CD14-positive monocyte (primary cell): ENCODE data around the gene D2HGDH. TPM values are rescaled to one million over a fixed set of nuclear protein-coding genes. Genes with fewer than 3 reads are reported as not detected.

Experiments used
- DNase-seq, 3 donors: peaks; one replicate each; pipeline ENCODE4 v3.0.0-alpha.2; 2011 to 2022
- H2AFZ ChIP-seq: 2 replicates; pipeline ENCODE4 v1.6.0; 2012; ENCODE audit warnings: mild to moderate bottlenecking, low read depth, low read length, inconsistent platforms; ENCODE audit not compliant: insufficient read depth, poor library complexity, severe bottlenecking
- H3K27ac ChIP-seq, 2 donors: 1 replicate in 1 of 2; 2 replicates in 1 of 2; pipeline ENCODE4 v1.5.1; 2012 to 2013; ENCODE audit warnings: low read length in 2 of 2, control low read depth in 1 of 2, inconsistent platforms in 1 of 2, low read depth in 1 of 2, mild to moderate bottlenecking in 1 of 2
- H3K27me3 ChIP-seq, 2 donors: one replicate each; pipeline versions ENCODE4 v1.6.0 to v1.6.1; 2011 to 2013; ENCODE audit warnings: low read length in 2 of 2; ENCODE audit not compliant: control insufficient read depth in 2 of 2, insufficient read depth in 2 of 2
- H3K36me3 ChIP-seq, 2 donors: replicated peaks in 1 of 2; 1 replicate in 1 of 2; 2 replicates in 1 of 2; pipeline versions ENCODE4 v1.5.1 to v1.6.1; 2012 to 2013; ENCODE audit warnings: low read length in 2 of 2, control low read depth in 1 of 2, inconsistent platforms in 1 of 2, mild to moderate bottlenecking in 1 of 2; ENCODE audit not compliant: insufficient read depth in 2 of 2, control insufficient read depth in 1 of 2
- H3K4me1 ChIP-seq, 2 donors: 1 replicate in 1 of 2; 2 replicates in 1 of 2; pipeline versions ENCODE4 v1.5.1 to v1.6.1; 2012 to 2013; ENCODE audit warnings: low read length in 2 of 2, control low read depth in 1 of 2, inconsistent platforms in 1 of 2, mild to moderate bottlenecking in 1 of 2, moderate library complexity in 1 of 2; ENCODE audit not compliant: insufficient read depth in 2 of 2, control insufficient read depth in 1 of 2
- H3K4me2 ChIP-seq: replicated peaks from 2 replicates; pipeline ENCODE3; 2012; ENCODE audit warnings: low read length, moderate library complexity, mild to moderate bottlenecking; ENCODE audit not compliant: poor library complexity, severe bottlenecking; ENCODE audit errors: extremely low read depth
- H3K4me3 ChIP-seq, 3 experiments: fragments of 200-600 bp in 1 of 3; sonication (generic) in 1 of 3; replicated peaks in 1 of 3; 1 replicate in 2 of 3; 2 replicates in 1 of 3; pipeline ENCODE4 v1.5.1; 2011 to 2013; ENCODE audit warnings: low read length in 3 of 3, mild to moderate bottlenecking in 3 of 3, control low read depth in 2 of 3, low read depth in 2 of 3, inconsistent platforms in 1 of 3, moderate library complexity in 1 of 3
- H3K79me2 ChIP-seq: 2 replicates; pipeline ENCODE4 v1.6.0; 2012; ENCODE audit warnings: mild to moderate bottlenecking, control low read depth, inconsistent platforms, low read length, moderate library complexity; ENCODE audit not compliant: insufficient read depth
- H3K9ac ChIP-seq: 2 replicates; pipeline ENCODE4 v1.6.0; 2017; ENCODE audit warnings: low read length, mild to moderate bottlenecking; ENCODE audit not compliant: insufficient read depth, poor library complexity, severe bottlenecking
- H3K9me3 ChIP-seq, 2 donors: replicated peaks in 1 of 2; 1 replicate in 1 of 2; 2 replicates in 1 of 2; pipeline versions ENCODE4 v1.5.1 to v1.6.1; 2012 to 2013; ENCODE audit warnings: low read length in 2 of 2, control low read depth in 1 of 2; ENCODE audit not compliant: control insufficient read depth in 1 of 2, insufficient read depth in 1 of 2
- H4K20me1 ChIP-seq: 2 replicates; pipeline ENCODE4 v1.6.0; 2012; ENCODE audit warnings: mild to moderate bottlenecking, low read length, control low read depth, moderate library complexity; ENCODE audit not compliant: insufficient read depth
- H3K27ac Mint-ChIP-seq, 7 donors: one replicate each; pipeline ENCODE4 v1.8.0; 2020; ENCODE audit warnings: mild to moderate bottlenecking in 7 of 7, mixed read lengths in 7 of 7, moderate library complexity in 6 of 7, inconsistent platforms in 2 of 7
- H3K27me3 Mint-ChIP-seq, 3 donors: one replicate each; pipeline ENCODE4 v1.8.0; 2021 to 2022; ENCODE audit warnings: low read depth in 3 of 3, mild to moderate bottlenecking in 3 of 3, mixed read lengths in 3 of 3, moderate library complexity in 3 of 3, inconsistent platforms in 1 of 3
- H3K36me3 Mint-ChIP-seq, 2 donors: one replicate each; pipeline ENCODE4 v1.8.0; 2020; ENCODE audit warnings: mixed read lengths in 2 of 2, inconsistent platforms in 1 of 2, mild to moderate bottlenecking in 1 of 2
- H3K4me1 Mint-ChIP-seq: one replicate; pipeline ENCODE4 v1.8.0; 2020; ENCODE audit warnings: mild to moderate bottlenecking, mixed read lengths
- H3K4me3 Mint-ChIP-seq, 2 donors: one replicate each; pipeline ENCODE4 v1.8.0; 2020; ENCODE audit warnings: mild to moderate bottlenecking in 2 of 2, mixed read lengths in 2 of 2, moderate library complexity in 1 of 2
- H3K9me3 Mint-ChIP-seq, 7 donors: one replicate each; pipeline ENCODE4 v1.8.0; 2020 to 2022; ENCODE audit warnings: mixed read lengths in 7 of 7, mild to moderate bottlenecking in 6 of 7, moderate library complexity in 6 of 7, inconsistent platforms in 2 of 7
- CTCF ChIP-seq: fragments of 200-600 bp; IDR thresholded peaks from one replicate; pipeline ENCODE4 v1.8.0; 2022; ENCODE audit warnings: antibody characterized with exemption, mild to moderate bottlenecking
- WGBS: methylation state at CpG from one replicate; pipeline ENCODE4 v1.1.5; 2013; ENCODE audit warnings: missing lambda C conversion rate; ENCODE audit not compliant: insufficient coverage; 5-methylcytosine and 5-hydroxymethylcytosine counted together
- intact Hi-C, 2 donors: fragments of 100-400 bp; cut with micrococcal nuclease; formaldehyde crosslinking; loops; one replicate each; pipeline versions ENCODE4 v1.15.0 to v1.15.1; 2023
- polyA plus RNA-seq, 3 donors: library from polyadenylated mRNA; depleted of rRNA in 1 of 3; unstranded in 2 of 3; stranded (reverse) in 1 of 3; fragments of 300-500 nt in 2 of 3; fragments of >200 nt in 1 of 3; fragmentation: Illumina TruSeq in 2 of 3; gene quantifications; 1 replicate in 2 of 3; 2 replicates in 1 of 3; pipeline ENCODE4 v1.2.3, GENCODE V29; 2012 to 2021

D2HGDH gene
- polyA plus RNA-seq, 3 donors, result 1.0 to 57.1 (median 1.1) TPM

GRCh38 chr2:241770936-241771285 is 36.5 kb downstream of the D2HGDH start:
- H3K79me2 ChIP-seq, result no peaks in the 10 kb centered on the region
- no peaks in the 10 kb centered on the region for H3K36me3 Mint-ChIP-seq
- H3K9ac ChIP-seq, result no peak overlapping the region
- no peak for DNase-seq
- H3K27ac ChIP-seq, result no peak overlapping the region
- WGBS, result 97% methylated on average over 12 of the region's 12 CpGs
- H3K4me1 ChIP-seq, result no peaks in the 10 kb centered on the region
- peaks cover 5% of the 10 kb centered on the region for H3K4me1 Mint-ChIP-seq
- H4K20me1 ChIP-seq, result no peaks in the 10 kb centered on the region
- intact Hi-C loops, result no loop called here
- peaks cover 6 to 21% (median 7%) of the 10 kb centered on the region in 3 donors for H3K27me3 Mint-ChIP-seq
- H3K4me2 ChIP-seq, result no peak overlapping the region
- no peaks in the 10 kb centered on the region for H3K9me3 Mint-ChIP-seq
- no peak for TF ChIP-seq CTCF
- H3K4me3 Mint-ChIP-seq, result no peak overlapping the region
- no peaks in the 10 kb centered on the region for H3K27me3 ChIP-seq
- no peaks in the 10 kb centered on the region for H3K36me3 ChIP-seq
- no peak overlapping the region for H3K27ac Mint-ChIP-seq
- H3K9me3 ChIP-seq, result no peaks in the 10 kb centered on the region
- H3K4me3 ChIP-seq, result no peak overlapping the region
- H2AFZ ChIP-seq, result no peak overlapping the region

GRCh38 chr2:241771286-241772062 is 37.0 kb downstream of the D2HGDH start:
- Histone ChIP-seq H4K20me1 (no peaks in the 10 kb centered on the region), H2AFZ (no peak overlapping the region), H3K9me3 (no peaks in the 10 kb centered on the region), H3K36me3 (no peaks in the 10 kb centered on the region), H3K4me2 (no peak overlapping the region), H3K4me3 (no peak overlapping the region), H3K9ac (no peak overlapping the region), H3K79me2 (no peaks in the 10 kb centered on the region), H3K27ac (no peak overlapping the region), H3K27me3 (no peaks in the 10 kb centered on the region), H3K4me1 (no peaks in the 10 kb centered on the region)
- WGBS, result 71% methylated on average over 33 of the region's 38 CpGs
- intact Hi-C loops, result no loop called here
- Mint-ChIP-seq H3K9me3 (no peaks in the 10 kb centered on the region), H3K36me3 (no peaks in the 10 kb centered on the region), H3K4me3 (no peak overlapping the region), H3K27me3 (peaks cover 6 to 21% (median 7%) of the 10 kb centered on the region in 3 donors), H3K4me1 (peaks cover 5% of the 10 kb centered on the region), H3K27ac (peak overlapping the region in 2 of 7 donors; percentile 19 to 59)
- DNase-seq, result no peak
- no peak for TF ChIP-seq CTCF
